ENCODE results near the gene RAB11FIP4. TPM values are rescaled to one million over a fixed set of nuclear protein-coding genes. Genes with fewer than 3 reads are reported as not detected.

The RAB11FIP4 gene
- total and polyA plus RNA-seq, 4 donors = 1.5 to 16.0 (median 3.3) TPM

GRCh38 chr17:31509095-31509804 lies 117.8 kb downstream of the RAB11FIP4 start:
- no peak for DNase-seq (ENCODE audit: low spot score)
- H3K9ac ChIP-seq (ENCODE audit: low read depth in 1 of 2, low read length in 2 of 2) = no peak overlapping the region
- peaks cover 4 to 20% (median 12%) of the 10 kb centered on the region in 4 donors for H3K4me1 ChIP-seq (ENCODE audit: control insufficient read depth in 4 of 4, insufficient read depth in 4 of 4, low read length in 3 of 4)
- peak overlapping the region; percentile 28 to 52 for H3K27ac ChIP-seq (ENCODE audit: low read depth in 1 of 2, low read length in 2 of 2)
- H3K9me3 ChIP-seq (ENCODE audit: control insufficient read depth in 4 of 4, low read length in 3 of 4) = no peaks in the 10 kb centered on the region
- H3K4me3 ChIP-seq (ENCODE audit: low read depth in 1 of 3, low read length in 3 of 3) = no peak overlapping the region
- TF ChIP-seq HNF4G (IDR thresholded peaks at IDR 0.05) = no peak
- TF ChIP-seq, protein P1, sequence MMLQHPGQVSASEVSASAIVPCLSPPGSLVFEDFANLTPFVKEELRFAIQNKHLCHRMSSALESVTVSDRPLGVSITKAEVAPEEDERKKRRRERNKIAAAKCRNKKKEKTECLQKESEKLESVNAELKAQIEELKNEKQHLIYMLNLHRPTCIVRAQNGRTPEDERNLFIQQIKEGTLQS (IDR thresholded peaks at IDR 0.05) = no peak
- TF ChIP-seq FOXA2 (IDR thresholded peaks at IDR 0.05) = no peak
- no peak for TF ChIP-seq FOXA1 (IDR thresholded peaks at IDR 0.05)
- H3K27me3 ChIP-seq (ENCODE audit: control insufficient read depth in 4 of 4, insufficient read depth in 4 of 4, low read length in 3 of 4) = no peaks in the 10 kb centered on the region
- H3K36me3 ChIP-seq (ENCODE audit: control insufficient read depth in 4 of 4, insufficient read depth in 3 of 4, low read depth in 1 of 4, low read length in 3 of 4) = no peaks in the 10 kb centered on the region
- 80% methylated on average over 13 of the region's 13 CpGs for WGBS

DNA sequence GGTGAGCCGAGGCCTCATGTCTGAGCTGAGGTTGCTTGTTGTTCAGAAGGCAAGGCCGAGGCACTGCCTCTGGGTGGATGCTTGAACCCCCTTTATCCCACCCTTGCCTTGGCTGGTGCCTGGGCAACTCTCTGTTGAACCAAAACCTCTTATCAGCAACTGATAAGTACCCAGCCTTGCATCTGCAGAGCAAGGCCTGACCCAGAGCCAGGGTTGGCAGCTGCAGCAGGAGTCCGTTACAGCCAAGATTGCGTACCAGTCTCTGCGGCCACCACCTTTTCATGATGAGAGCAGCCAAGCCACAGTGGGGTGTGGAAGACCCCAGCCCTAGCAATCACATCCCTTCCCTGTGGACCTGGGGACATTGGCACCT lies 118.3 kb downstream of the RAB11FIP4 start:
- H3K27me3 ChIP-seq (ENCODE audit: control insufficient read depth in 4 of 4, insufficient read depth in 4 of 4, low read length in 3 of 4) = no peaks in the 10 kb centered on the region
- H3K9me3 ChIP-seq (ENCODE audit: control insufficient read depth in 4 of 4, low read length in 3 of 4) = no peaks in the 10 kb centered on the region
- no peak for DNase-seq (ENCODE audit: low spot score)
- peak overlapping the region in 1 of 2 donors; percentile 28 for H3K27ac ChIP-seq (ENCODE audit: low read depth in 1 of 2, low read length in 2 of 2)
- WGBS = 61% methylated on average over 5 of the region's 5 CpGs
- H3K9ac ChIP-seq (ENCODE audit: low read depth in 1 of 2, low read length in 2 of 2) = no peak overlapping the region
- TF ChIP-seq EGR1 (IDR thresholded peaks at IDR 0.05; ENCODE audit: low read depth in 2 of 2) = no peak
- no peak for TF ChIP-seq RXRA (IDR thresholded peaks at IDR 0.05)
- TF ChIP-seq TAF1 (conservative IDR thresholded peaks at IDR 0.05) = no peak
- TF ChIP-seq GABPA (IDR thresholded peaks at IDR 0.05 in 1 of 2, conservative IDR thresholded peaks at IDR 0.05 in 1 of 2) = no peak
- no peak for TF ChIP-seq FOXA2 (IDR thresholded peaks at IDR 0.05)
- H3K4me1 ChIP-seq (ENCODE audit: control insufficient read depth in 4 of 4, insufficient read depth in 4 of 4, low read length in 3 of 4) = peaks cover 4 to 20% (median 12%) of the 10 kb centered on the region in 4 donors
- H3K36me3 ChIP-seq (ENCODE audit: control insufficient read depth in 4 of 4, insufficient read depth in 3 of 4, low read depth in 1 of 4, low read length in 3 of 4) = no peaks in the 10 kb centered on the region
- H3K4me3 ChIP-seq (ENCODE audit: low read depth in 1 of 3, low read length in 3 of 3) = no peak overlapping the region

DNA sequence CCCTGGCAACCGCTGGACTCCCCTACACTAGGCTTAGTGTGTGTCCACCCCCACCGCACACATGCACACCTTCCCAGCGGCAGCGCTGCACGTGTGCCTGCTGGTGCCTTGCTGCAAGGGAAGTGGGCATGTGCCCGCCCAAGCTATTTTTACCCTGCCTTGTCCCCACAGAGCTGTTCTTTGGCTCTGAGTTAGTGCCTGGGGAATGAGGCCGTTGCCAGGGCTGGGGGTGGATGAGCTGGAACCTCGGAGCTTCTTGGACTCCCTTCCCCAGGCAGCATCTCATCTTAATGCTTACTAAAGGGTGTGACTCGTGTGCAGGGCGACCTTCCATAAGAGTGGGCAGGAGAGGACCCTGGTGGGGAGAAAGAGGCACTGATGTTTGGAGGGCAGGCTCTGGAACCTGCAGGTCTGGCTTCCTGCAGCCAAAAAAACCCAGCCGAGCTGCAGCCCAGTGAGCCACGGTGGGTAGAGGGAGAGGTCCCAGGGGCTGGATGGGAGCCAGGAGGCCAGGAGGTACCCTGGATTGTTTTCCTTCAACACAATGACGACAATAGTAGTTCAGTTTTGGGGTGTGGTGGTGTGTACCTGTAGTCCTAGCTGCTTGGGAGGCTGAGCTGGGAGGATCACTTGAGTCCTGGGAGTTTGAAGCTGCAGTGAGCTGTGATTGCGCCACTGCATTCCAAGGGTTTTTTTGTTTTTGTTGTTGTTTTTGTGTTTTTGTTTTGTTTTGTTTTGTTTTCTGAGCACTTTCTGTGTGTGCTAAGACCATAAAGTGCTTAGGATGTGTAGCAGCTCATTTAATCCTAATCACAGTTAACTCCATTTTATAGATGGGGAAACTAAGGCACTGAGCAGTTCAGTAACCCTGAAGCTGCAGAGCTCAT lies 119.1 kb downstream of the RAB11FIP4 start:
- no peak overlapping the region for H3K4me3 ChIP-seq (ENCODE audit: low read depth in 1 of 3, low read length in 3 of 3)
- no peaks in the 10 kb centered on the region for H3K36me3 ChIP-seq (ENCODE audit: control insufficient read depth in 4 of 4, insufficient read depth in 3 of 4, low read depth in 1 of 4, low read length in 3 of 4)
- H3K4me1 ChIP-seq (ENCODE audit: control insufficient read depth in 4 of 4, insufficient read depth in 4 of 4, low read length in 3 of 4) = peaks cover 4 to 20% (median 12%) of the 10 kb centered on the region in 4 donors
- H3K27me3 ChIP-seq (ENCODE audit: control insufficient read depth in 4 of 4, insufficient read depth in 4 of 4, low read length in 3 of 4) = no peaks in the 10 kb centered on the region
- WGBS = 88% methylated on average over 14 of the region's 14 CpGs
- no peak overlapping the region for H3K27ac ChIP-seq (ENCODE audit: low read depth in 1 of 2, low read length in 2 of 2)
- H3K9me3 ChIP-seq (ENCODE audit: control insufficient read depth in 4 of 4, low read length in 3 of 4) = no peaks in the 10 kb centered on the region
- H3K9ac ChIP-seq (ENCODE audit: low read depth in 1 of 2, low read length in 2 of 2) = no peak overlapping the region
- DNase-seq (ENCODE audit: low spot score) = no peak
- TF ChIP-seq, protein P2, sequence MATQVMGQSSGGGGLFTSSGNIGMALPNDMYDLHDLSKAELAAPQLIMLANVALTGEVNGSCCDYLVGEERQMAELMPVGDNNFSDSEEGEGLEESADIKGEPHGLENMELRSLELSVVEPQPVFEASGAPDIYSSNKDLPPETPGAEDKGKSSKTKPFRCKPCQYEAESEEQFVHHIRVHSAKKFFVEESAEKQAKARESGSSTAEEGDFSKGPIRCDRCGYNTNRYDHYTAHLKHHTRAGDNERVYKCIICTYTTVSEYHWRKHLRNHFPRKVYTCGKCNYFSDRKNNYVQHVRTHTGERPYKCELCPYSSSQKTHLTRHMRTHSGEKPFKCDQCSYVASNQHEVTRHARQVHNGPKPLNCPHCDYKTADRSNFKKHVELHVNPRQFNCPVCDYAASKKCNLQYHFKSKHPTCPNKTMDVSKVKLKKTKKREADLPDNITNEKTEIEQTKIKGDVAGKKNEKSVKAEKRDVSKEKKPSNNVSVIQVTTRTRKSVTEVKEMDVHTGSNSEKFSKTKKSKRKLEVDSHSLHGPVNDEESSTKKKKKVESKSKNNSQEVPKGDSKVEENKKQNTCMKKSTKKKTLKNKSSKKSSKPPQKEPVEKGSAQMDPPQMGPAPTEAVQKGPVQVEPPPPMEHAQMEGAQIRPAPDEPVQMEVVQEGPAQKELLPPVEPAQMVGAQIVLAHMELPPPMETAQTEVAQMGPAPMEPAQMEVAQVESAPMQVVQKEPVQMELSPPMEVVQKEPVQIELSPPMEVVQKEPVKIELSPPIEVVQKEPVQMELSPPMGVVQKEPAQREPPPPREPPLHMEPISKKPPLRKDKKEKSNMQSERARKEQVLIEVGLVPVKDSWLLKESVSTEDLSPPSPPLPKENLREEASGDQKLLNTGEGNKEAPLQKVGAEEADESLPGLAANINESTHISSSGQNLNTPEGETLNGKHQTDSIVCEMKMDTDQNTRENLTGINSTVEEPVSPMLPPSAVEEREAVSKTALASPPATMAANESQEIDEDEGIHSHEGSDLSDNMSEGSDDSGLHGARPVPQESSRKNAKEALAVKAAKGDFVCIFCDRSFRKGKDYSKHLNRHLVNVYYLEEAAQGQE (IDR thresholded peaks at IDR 0.05) = no peak
- TF ChIP-seq RXRA (IDR thresholded peaks at IDR 0.05) = no peak
- TF ChIP-seq SP1 (IDR thresholded peaks at IDR 0.05) = no peak
- no peak for TF ChIP-seq ZBTB33 (IDR thresholded peaks at IDR 0.05)
- TF ChIP-seq TAF1 (conservative IDR thresholded peaks at IDR 0.05) = no peak
- TF ChIP-seq NR2F2 (IDR thresholded peaks at IDR 0.05) = no peak
- no peak for TF ChIP-seq HNF4A (conservative IDR thresholded peaks at IDR 0.05)
- no peak for TF ChIP-seq JUND (IDR thresholded peaks at IDR 0.05)
- no peak for TF ChIP-seq CTCF (IDR thresholded peaks at IDR 0.05; ENCODE audit: low read depth, low read length, missing input control)
- no peak for TF ChIP-seq EGR1 (IDR thresholded peaks at IDR 0.05; ENCODE audit: low read depth in 2 of 2)
- no peak for TF ChIP-seq GABPA (IDR thresholded peaks at IDR 0.05 in 1 of 2, conservative IDR thresholded peaks at IDR 0.05 in 1 of 2)
- no peak for TF ChIP-seq MAX (IDR thresholded peaks at IDR 0.05)
- TF ChIP-seq, protein P1 (IDR thresholded peaks at IDR 0.05) = no peak
- TF ChIP-seq FOXA1 (IDR thresholded peaks at IDR 0.05) = no peak
- no peak for TF ChIP-seq RAD21 (IDR thresholded peaks at IDR 0.05)
- no peak for TF ChIP-seq FOXA2 (IDR thresholded peaks at IDR 0.05)

All from liver (tissue), 9 donors.